T-helper 2 cell treated with Interferon-gamma antibody and Interleukin-4, amounts not matched to agents 100 ng/mL and 5 ng/mL, for 36 hours (primary cell): ENCODE results near the gene SPINDOC. TPM values are rescaled to one million over a fixed set of nuclear protein-coding genes. Genes with fewer than 3 reads are reported as not detected.

Experiments used
- intact Hi-C: fragments of 100-400 bp; cut with micrococcal nuclease; formaldehyde crosslinking; loops from one replicate; pipeline ENCODE4 v1.15.1; 2023
- total RNA-seq: library from RNA; stranded (reverse); gene quantifications from 2 replicates; pipeline ENCODE4 v1.2.3, GENCODE V29; 2022

SPINDOC gene
- total RNA-seq, 1 donor from 2014 or later = 50.7 TPM

DNA sequence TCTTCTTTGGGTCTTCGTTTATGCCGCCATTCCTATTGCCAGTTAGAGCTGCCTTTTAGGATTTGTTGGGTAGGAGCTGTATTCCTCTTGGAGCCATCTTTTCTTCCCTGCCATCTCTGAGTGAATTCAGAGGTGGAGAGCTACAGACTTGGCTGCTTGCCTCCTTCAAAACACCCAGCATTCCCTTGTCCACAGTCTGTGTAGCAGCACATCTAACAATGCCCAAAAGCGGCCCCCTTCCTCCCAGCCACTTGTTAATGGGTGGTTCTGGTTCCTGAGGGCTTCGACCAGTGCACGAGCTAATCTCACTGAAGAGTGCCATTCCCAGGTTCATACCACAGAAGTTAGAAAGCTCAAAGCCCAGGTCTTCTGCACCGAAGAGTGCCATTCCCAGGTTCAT, 63.4 kb downstream of the SPINDOC start:
- intact Hi-C loops = no loop called here

Other genes starting within 250 kb of the SPINDOC start
- gene PLAAT3, start 199.0 kb upstream of the SPINDOC start, total RNA-seq = 3.0 and 3.3 TPM in 2 replicates
- gene ATL3, start 142.1 kb upstream of the SPINDOC start, total RNA-seq = 40.5 and 40.8 TPM in 2 replicates
- 68.2 and 68.5 TPM in 2 replicates for gene RTN3, start 132.0 kb upstream of the SPINDOC start, total RNA-seq
- 1.8 and 2.2 TPM in 2 replicates for gene ZFTA, start 44.7 kb upstream of the SPINDOC start, total RNA-seq
- 57.1 and 59.8 TPM in 2 replicates for gene MARK2, start 25.7 kb downstream of the SPINDOC start, total RNA-seq
- 0.16 and 0.25 TPM in 2 replicates for gene RCOR2, start 103.7 kb downstream of the SPINDOC start, total RNA-seq
- gene NAA40, start 125.5 kb downstream of the SPINDOC start, total RNA-seq = 36.9 and 38.0 TPM in 2 replicates
- gene COX8A, start 161.2 kb downstream of the SPINDOC start, total RNA-seq = 382 and 383 TPM in 2 replicates
- 98.0 and 99.0 TPM in 2 replicates for gene OTUB1, start 173.0 kb downstream of the SPINDOC start, total RNA-seq
- gene FLRT1, start 222.5 kb downstream of the SPINDOC start, total RNA-seq = not detected in 2 replicates